GM21390 (cell line): ENCODE measurements around the gene ZMAT3.

Experiments
- ATAC-seq: cut with Tn5 transposase; IDR thresholded peaks from one replicate; pipeline ENCODE4 v1.9.1; 2021; ENCODE audit not compliant: unreplicated experiment

The ZMAT3 gene

GRCh38 chr3:179027326-179027900 lies 44.2 kb downstream of the ZMAT3 start:
- no peak for ATAC-seq

- ATAC-seq = no peak
Measured at GRCh38 chr3:179026636-179027035, 45.0 kb downstream of the ZMAT3 start.

DNA sequence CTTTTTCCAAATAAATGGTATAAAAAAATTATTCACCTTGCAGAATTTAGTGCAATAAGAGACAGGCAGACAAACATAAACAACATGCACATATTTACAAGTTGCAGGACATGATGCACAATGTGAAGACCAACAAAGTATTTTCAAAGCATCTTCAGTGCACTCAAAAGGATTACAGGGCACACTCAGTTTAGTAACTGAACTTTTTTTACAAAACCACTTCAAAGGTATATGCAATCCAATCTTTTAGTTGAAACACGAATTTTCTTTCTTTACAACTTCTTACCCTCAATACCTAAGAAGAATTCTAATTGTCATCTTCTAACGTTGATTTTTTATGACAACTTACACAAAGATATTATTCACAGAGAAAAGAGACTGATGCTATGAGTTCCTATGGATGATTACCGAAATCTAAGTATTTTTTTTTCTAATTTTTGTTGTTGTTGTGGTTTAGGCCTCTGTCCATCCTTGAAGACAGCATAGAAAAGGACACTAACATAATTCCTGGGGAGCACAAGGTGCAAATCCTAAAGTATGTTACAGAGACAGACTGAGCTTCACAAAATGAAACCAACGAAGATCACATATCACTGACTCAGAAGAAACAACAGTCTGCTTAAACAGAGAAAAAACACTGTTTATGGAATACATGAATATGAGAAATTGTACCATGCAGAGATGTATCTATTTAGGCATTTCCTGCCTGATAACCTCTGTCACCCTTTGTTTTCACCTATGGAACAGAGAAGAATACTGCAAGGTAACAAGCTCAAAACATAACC lies 50.3 kb downstream of the ZMAT3 start:
- ATAC-seq = no peak

DNA sequence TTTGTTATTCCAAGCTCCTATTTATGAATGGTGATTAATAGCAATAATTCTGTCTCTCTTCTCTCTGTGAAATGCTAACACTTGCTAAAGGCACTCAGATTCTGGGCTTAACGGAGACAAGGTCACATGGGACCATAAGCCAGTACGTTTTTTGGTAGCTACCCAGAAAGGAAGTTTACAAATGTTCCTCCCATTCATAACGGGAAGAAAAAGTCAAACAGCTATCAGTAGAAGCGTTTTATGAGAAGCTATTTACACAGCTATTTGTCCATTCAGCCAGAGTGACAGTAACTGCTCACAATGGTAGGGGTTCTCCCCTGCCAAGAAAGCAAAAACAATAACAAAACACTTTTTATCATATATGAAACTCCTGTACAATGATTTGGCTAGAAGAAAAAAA lies 51.5 kb downstream of the ZMAT3 start:
- no peak for ATAC-seq

DNA sequence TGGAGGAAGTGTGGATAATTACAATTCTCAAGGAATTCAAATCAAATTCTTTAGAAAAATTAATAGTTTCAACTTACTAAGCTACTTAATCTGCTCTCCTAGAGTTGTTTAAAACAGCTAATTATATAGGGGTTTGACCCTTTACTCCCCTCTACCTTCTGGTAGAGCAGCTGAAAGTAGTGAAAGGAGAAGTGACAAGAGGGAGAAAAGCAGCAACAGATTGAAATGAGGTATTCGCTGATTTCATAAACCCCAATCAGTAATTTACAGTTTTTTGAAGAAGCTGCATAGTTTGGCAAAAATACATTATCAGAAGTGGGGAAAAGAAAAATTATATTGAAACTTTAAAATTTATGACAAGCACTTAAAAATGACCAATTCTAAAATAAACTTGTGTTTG lies 52.8 kb downstream of the ZMAT3 start:
- no peak for ATAC-seq

- peak; percentile 69 for ATAC-seq
Measured at GRCh38 chr3:179016979-179017670, 54.5 kb downstream of the ZMAT3 start.

GRCh38 chr3:179015551-179016020 lies 56.0 kb downstream of the ZMAT3 start:
- peak; percentile 70 for ATAC-seq

- ATAC-seq = no peak
Measured at GRCh38 chr3:179005706-179006105, 65.9 kb downstream of the ZMAT3 start.

GRCh38 chr3:179005213-179005612 lies 66.4 kb downstream of the ZMAT3 start:
- ATAC-seq = no peak

GRCh38 chr3:179000659-179001058 lies 71.0 kb downstream of the ZMAT3 start:
- no peak for ATAC-seq

DNA sequence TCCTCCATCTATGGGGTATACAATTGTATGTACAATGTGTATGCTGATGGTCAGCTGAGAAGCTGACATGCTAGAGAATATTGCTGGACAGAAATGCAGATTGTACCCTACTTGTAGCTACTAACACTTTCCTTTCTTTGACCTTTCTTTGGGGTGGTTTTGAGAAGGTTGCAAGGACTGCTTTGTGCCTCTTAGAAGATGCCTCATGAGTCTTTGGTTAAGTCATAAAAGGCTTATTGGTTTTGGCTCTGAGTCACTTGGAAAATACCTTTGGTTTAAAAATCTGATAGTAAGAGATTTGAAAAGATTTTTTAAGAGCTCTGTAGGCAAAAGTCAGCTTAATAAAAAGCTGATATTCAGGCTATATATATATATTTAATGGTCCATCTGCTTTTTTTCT lies 71.5 kb downstream of the ZMAT3 start:
- peak; percentile 63 for ATAC-seq

GRCh38 chr3:178996399-178996798 lies 75.2 kb downstream of the ZMAT3 start:
- no peak for ATAC-seq

DNA sequence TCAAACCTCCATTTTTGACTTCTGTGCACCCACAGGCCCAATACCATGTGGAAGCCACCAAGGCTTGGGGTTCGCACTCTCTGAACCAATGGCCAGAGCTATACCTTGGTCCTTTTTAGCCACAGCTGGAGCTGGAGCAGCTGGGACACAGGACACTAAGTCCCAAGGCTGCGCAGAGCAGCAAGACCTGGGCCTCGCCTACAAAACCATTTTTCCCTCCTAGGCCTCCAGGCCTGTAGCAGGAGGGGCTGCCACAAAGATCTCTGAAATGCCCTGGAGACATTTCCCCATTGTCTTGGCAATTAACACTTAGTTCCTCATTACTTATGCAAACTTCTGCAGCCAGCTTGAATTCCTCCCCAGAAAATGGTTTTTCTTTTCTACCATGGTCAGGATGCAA lies 81.3 kb downstream of the ZMAT3 start:
- ATAC-seq = no peak

DNA sequence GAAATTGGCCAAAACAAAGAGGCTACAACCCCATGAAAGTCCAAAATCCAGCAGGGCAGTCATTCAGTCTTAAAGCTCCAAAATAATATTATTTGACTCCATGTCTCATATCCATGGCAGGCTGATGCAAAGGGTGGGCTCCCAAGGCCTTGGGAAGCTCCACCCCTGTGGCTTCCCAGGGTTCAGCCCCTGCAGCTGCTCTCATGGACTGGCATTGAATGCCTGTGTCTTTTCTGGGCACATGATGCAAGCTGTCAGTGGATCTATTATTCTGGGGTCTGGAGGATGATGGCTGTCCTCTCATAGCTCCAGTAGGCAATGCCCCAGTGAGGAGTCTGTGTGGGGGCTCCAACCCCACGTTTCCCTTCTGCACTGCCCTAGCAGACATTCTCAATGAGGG lies 81.8 kb downstream of the ZMAT3 start:
- no peak for ATAC-seq

DNA sequence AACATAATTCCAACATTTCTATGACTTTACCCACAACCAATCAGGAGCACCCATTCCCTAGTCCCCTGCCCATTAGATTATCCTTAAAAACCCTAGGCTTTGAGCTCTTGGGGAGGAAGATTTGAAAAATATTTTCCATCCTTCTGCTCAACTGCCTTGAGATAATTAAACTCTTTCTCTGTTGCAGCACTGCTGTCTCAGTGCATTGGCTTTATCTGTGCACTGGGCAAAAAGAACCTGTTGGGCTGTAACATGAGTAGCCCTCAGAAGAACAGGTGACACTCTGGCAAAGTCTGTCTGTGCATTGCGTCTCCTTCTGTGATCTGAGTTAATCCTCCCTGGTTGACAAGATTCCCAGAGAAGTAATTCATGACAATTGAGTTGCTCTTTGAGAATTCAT lies 83.9 kb downstream of the ZMAT3 start:
- ATAC-seq = no peak

- no peak for ATAC-seq
Measured at GRCh38 chr3:178986456-178986855, 85.2 kb downstream of the ZMAT3 start.

DNA sequence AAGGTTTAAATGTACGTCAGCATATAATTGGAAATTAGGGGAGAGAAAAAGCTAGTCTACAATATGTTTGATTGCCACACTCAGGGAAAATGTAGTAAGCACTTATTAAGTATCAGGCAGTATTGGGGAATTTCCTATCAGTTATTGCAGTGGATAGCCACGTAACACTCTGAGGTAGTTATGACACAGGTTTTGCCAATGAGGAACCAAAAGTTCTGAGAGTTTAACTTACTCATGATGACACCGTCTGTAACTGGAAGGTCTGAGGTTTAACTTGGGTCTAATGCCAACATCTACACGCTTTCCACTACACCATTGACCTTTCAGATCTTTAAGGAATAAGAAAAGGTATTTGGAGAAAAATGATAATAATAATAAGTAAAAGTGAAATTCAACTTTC lies 89.5 kb downstream of the ZMAT3 start:
- peak; percentile 96 for ATAC-seq

GRCh38 chr3:178975320-178975719 lies 96.3 kb downstream of the ZMAT3 start:
- ATAC-seq = no peak

DNA sequence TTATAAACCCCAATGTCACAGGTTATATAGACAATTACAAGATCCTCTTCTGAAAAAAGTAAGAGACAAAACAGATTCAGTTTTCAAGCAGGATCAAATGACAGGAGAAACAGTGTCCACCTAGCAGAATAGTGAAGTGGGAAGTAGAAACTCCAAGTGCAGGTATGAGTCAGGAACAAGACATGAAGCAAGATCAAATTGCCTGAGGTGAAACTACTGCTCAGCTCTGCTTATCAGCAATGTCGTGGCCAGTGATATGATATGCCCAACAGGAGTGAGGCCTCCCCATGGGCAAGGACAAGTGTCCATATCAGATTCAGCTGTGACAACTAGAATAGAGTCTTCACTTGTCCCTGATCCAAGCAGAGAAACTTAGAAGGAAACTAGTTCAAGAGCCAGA lies 100.0 kb downstream of the ZMAT3 start:
- no peak for ATAC-seq

- ATAC-seq = peak; percentile 84
Measured at GRCh38 chr3:178969004-178969700, 102.5 kb downstream of the ZMAT3 start.
